Mucosa of rectum (tissue), 2 donors: ENCODE results near the gene MACF1.

Experiments used
- H3K27ac ChIP-seq, 2 donors: one replicate each; pipeline ENCODE4 v1.7.0; 2013; ENCODE audit warnings: inconsistent platforms in 2 of 2, low read depth in 2 of 2, low read length in 2 of 2
- H3K27me3 ChIP-seq, 2 donors: one replicate each; pipeline ENCODE4 v1.7.0; 2013; ENCODE audit warnings: low read length in 2 of 2; ENCODE audit not compliant: control insufficient read depth in 2 of 2, insufficient read depth in 2 of 2
- H3K36me3 ChIP-seq, 2 donors: one replicate each; pipeline ENCODE4 v1.7.0; 2013; ENCODE audit warnings: low read length in 2 of 2; ENCODE audit not compliant: control insufficient read depth in 2 of 2, insufficient read depth in 2 of 2
- H3K4me1 ChIP-seq, 2 donors: one replicate each; pipeline ENCODE4 v1.7.0; 2013; ENCODE audit warnings: low read length in 2 of 2, mild to moderate bottlenecking in 1 of 2; ENCODE audit not compliant: control insufficient read depth in 2 of 2, insufficient read depth in 2 of 2
- H3K4me3 ChIP-seq, 2 donors: one replicate each; pipeline ENCODE4 v1.7.0; 2013; ENCODE audit warnings: low read length in 2 of 2
- H3K9ac ChIP-seq, 2 donors: one replicate each; pipeline ENCODE4 v1.7.0; 2013; ENCODE audit warnings: low read length in 2 of 2, low read depth in 1 of 2, mild to moderate bottlenecking in 1 of 2
- H3K9me3 ChIP-seq, 2 donors: one replicate each; pipeline ENCODE4 v1.7.0; 2013; ENCODE audit warnings: low read length in 2 of 2; ENCODE audit not compliant: control insufficient read depth in 2 of 2
- donor health status: healthy.
- donor health status: Normal muscosa, but diverticular disease.

Gene MACF1

GRCh38 chr1:39385067-39385988 is 180.8 kb downstream of the MACF1 start:
- Histone ChIP-seq H3K4me1 (no peaks in the 10 kb centered on the region), H3K4me3 (no peak overlapping the region), H3K36me3 (peaks cover 38 to 48% of the 10 kb centered on the region in 2 donors), H3K9ac (no peak overlapping the region), H3K9me3 (no peaks in the 10 kb centered on the region), H3K27ac (no peak overlapping the region), H3K27me3 (no peaks in the 10 kb centered on the region)

DNA sequence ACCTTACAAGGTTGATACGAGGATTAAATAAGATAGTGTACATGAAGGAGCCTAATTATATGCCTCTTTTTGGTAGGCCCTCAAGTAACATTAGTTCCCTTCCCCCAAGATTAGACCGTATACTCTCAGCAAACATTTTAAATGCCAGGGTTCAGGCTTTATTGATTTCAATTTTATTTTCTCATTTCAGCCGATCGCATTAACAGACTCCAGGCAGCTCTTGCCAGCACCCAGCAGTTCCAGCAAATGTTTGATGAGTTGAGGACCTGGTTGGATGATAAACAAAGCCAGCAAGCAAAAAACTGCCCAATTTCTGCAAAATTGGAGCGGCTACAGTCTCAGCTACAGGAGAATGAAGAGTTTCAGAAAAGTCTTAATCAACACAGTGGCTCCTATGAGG is 182.5 kb downstream of the MACF1 start:
- H3K4me1 ChIP-seq, result no peaks in the 10 kb centered on the region
- peaks cover 33 to 40% of the 10 kb centered on the region in 2 donors for H3K36me3 ChIP-seq

GRCh38 chr1:39387452-39387851 is 183.0 kb downstream of the MACF1 start:
- peaks cover 31 to 38% of the 10 kb centered on the region in 2 donors for H3K36me3 ChIP-seq
- peaks cover 0 to 2% of the 10 kb centered on the region in 2 donors for H3K4me1 ChIP-seq

More for the DNA sequence above, 182.5 kb downstream of the MACF1 start:
- no peak overlapping the region for H3K27ac ChIP-seq
- no peak overlapping the region for H3K9ac ChIP-seq
- no peaks in the 10 kb centered on the region for H3K27me3 ChIP-seq
- no peaks in the 10 kb centered on the region for H3K9me3 ChIP-seq
- no peak overlapping the region for H3K4me3 ChIP-seq

GRCh38 chr1:39391691-39392679 is 187.5 kb downstream of the MACF1 start:
- Histone ChIP-seq H3K9me3 (no peaks in the 10 kb centered on the region), H3K27ac (peak overlapping the region in 1 of 2 donors; percentile 40), H3K36me3 (peaks cover 24 to 25% of the 10 kb centered on the region in 2 donors), H3K4me3 (no peak overlapping the region), H3K9ac (no peak overlapping the region), H3K27me3 (no peaks in the 10 kb centered on the region), H3K4me1 (peaks cover 12 to 17% of the 10 kb centered on the region in 2 donors)

More at GRCh38 chr1:39387452-39387851, 183.0 kb downstream of the MACF1 start:
- no peaks in the 10 kb centered on the region for H3K27me3 ChIP-seq
- no peak overlapping the region for H3K9ac ChIP-seq
- no peak overlapping the region for H3K4me3 ChIP-seq
- H3K27ac ChIP-seq, result no peak overlapping the region
- H3K9me3 ChIP-seq, result no peaks in the 10 kb centered on the region

- Histone ChIP-seq H3K4me1 (peaks cover 14 to 17% of the 10 kb centered on the region in 2 donors), H3K9ac (no peak overlapping the region), H3K4me3 (no peak overlapping the region), H3K36me3 (peaks cover 14 to 17% of the 10 kb centered on the region in 2 donors), H3K27me3 (no peaks in the 10 kb centered on the region), H3K9me3 (no peaks in the 10 kb centered on the region), H3K27ac (no peak overlapping the region)
These were observed 188.5 kb downstream of the MACF1 start for GRCh38 chr1:39392851-39393573.

- Histone ChIP-seq H3K27ac (no peak overlapping the region), H3K9ac (no peak overlapping the region), H3K4me1 (peaks cover 19 to 23% of the 10 kb centered on the region in 2 donors), H3K9me3 (no peaks in the 10 kb centered on the region), H3K27me3 (no peaks in the 10 kb centered on the region), H3K4me3 (no peak overlapping the region), H3K36me3 (peaks cover 8 to 10% of the 10 kb centered on the region in 2 donors)
These were observed 189.2 kb downstream of the MACF1 start for GRCh38 chr1:39393645-39394044.

DNA sequence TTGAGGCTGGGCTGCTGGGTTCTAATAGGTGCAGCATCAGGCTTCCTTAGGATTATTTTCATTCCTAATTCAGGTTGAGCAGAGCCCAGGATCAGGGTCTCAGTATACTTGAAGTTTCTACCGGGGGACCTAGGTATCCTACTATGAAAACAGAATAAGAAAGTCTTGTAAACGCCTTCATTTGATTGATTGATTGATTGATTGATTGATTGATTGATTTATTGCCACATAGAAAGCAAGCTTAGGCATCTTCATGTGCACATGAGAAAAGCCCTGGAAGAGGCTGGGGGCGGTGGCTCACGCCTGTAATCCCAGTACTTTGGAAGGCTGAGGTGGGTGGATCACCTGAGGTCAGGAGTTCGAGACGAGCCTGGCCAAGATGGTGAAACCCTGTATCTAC is 189.6 kb downstream of the MACF1 start:
- Histone ChIP-seq H3K4me1 (peaks cover 23 to 25% of the 10 kb centered on the region in 2 donors), H3K4me3 (no peak overlapping the region), H3K9me3 (no peaks in the 10 kb centered on the region), H3K27ac (no peak overlapping the region), H3K36me3 (peaks cover 8 to 10% of the 10 kb centered on the region in 2 donors), H3K27me3 (no peaks in the 10 kb centered on the region), H3K9ac (no peak overlapping the region)

DNA sequence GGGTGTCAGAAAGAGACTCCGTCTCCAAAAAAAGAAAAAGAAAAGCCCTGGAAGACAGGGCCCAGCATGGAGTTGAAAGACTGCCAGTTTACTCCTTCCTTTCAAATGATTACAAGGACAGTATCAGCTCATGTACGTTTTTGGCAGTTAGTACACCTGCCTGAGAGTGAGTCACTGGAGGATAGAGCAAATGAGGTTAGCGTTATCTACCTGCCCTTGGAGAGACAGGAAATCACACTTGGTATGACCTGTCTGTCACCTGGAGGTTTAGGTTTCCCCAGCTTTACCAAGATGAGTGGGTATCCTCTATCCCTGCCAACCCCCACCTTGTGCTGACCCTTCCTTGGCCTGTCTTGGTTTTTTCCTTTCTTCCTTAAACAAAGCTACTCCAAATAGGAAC is 190.1 kb downstream of the MACF1 start:
- H3K4me3 ChIP-seq, result no peak overlapping the region
- peak overlapping the region in 1 of 2 donors; percentile 22 for H3K9ac ChIP-seq
- no peaks in the 10 kb centered on the region for H3K9me3 ChIP-seq
- peaks cover 24 to 25% of the 10 kb centered on the region in 2 donors for H3K4me1 ChIP-seq
- H3K27me3 ChIP-seq, result no peaks in the 10 kb centered on the region
- H3K36me3 ChIP-seq, result peaks cover 7 to 8% of the 10 kb centered on the region in 2 donors
- H3K27ac ChIP-seq, result peak overlapping the region; percentile 13 to 16

GRCh38 chr1:39395357-39395831 is 190.9 kb downstream of the MACF1 start:
- Histone ChIP-seq H3K9me3 (no peaks in the 10 kb centered on the region), H3K9ac (peak overlapping the region in 1 of 2 donors; percentile 22), H3K27ac (peak overlapping the region; percentile 13 to 56), H3K4me3 (no peak overlapping the region), H3K36me3 (peaks cover under 1 to 2% of the 10 kb centered on the region in 2 donors), H3K4me1 (peaks cover 24 to 25% of the 10 kb centered on the region in 2 donors), H3K27me3 (no peaks in the 10 kb centered on the region)
